Adrenal gland (tissue), 5 donors: Measurements from ENCODE around the gene RAB9A.

Experiments
- CTCF ChIP-seq, 6 experiments: fragments of 450-650 bp in 4 of 6; fragments of 200-600 bp in 2 of 6; sonication (generic) in 1 of 6; IDR thresholded peaks; 1 replicate in 5 of 6; 2 replicates in 1 of 6; pipeline versions ENCODE4 v1.5.1 to v1.8.0; 2016 to 2021; ENCODE audit warnings: antibody characterized with exemption in 6 of 6, mild to moderate bottlenecking in 2 of 6, moderate library complexity in 1 of 6
- POLR2A ChIP-seq, 2 donors: fragments of 450-650 bp; IDR thresholded peaks; one replicate each; pipeline ENCODE4 v1.6.1; 2017; ENCODE audit warnings: antibody characterized with exemption in 2 of 2, mild to moderate bottlenecking in 2 of 2, moderate library complexity in 1 of 2
- donor health status: DM: no; HTN: no; CAD: no.

GRCh38 chrX:13716455-13716854 is 27.5 kb downstream of the RAB9A start:
- no peak for TF ChIP-seq POLR2A (IDR thresholded peaks at IDR 0.05)
- TF ChIP-seq CTCF (IDR thresholded peaks at IDR 0.05) = no peak
